Ectodermal cell (in vitro differentiated cells): ENCODE data around the gene ZNF454.

Source experiments
- H3K27ac ChIP-seq: 2 replicates; pipeline ENCODE4 v1.7.0; 2013; ENCODE audit warnings: mild to moderate bottlenecking, low read depth, low read length; ENCODE audit not compliant: insufficient read depth, poor library complexity, severe bottlenecking
- H3K27me3 ChIP-seq: 2 replicates; pipeline ENCODE4 v1.7.0; 2013; ENCODE audit warnings: mild to moderate bottlenecking, low read length; ENCODE audit not compliant: insufficient read depth, control insufficient read depth, poor library complexity, severe bottlenecking
- H3K36me3 ChIP-seq: one replicate; pipeline ENCODE4 v1.7.0; 2013; ENCODE audit warnings: low read length; ENCODE audit not compliant: control insufficient read depth, insufficient read depth
- H3K4me1 ChIP-seq: one replicate; pipeline ENCODE4 v1.7.0; 2013; ENCODE audit warnings: low read length; ENCODE audit not compliant: control insufficient read depth, insufficient read depth
- H3K4me3 ChIP-seq: 2 replicates; pipeline ENCODE4 v1.7.0; 2013; ENCODE audit warnings: low read depth, low read length, control low read depth; ENCODE audit not compliant: insufficient read depth
- H3K9me3 ChIP-seq: 2 replicates; pipeline ENCODE4 v1.7.0; 2013; ENCODE audit warnings: mild to moderate bottlenecking, low read length, moderate library complexity; ENCODE audit not compliant: control insufficient read depth
- WGBS, 2 experiments: methylation state at CpG; one replicate each; pipeline ENCODE4 v1.1.7; 2013; ENCODE audit warnings: missing lambda C conversion rate in 2 of 2; 5-methylcytosine and 5-hydroxymethylcytosine counted together

ZNF454 gene

GRCh38 chr5:178993955-178994579 is 53.1 kb downstream of the ZNF454 start:
- H3K36me3 ChIP-seq, result no peaks in the 10 kb centered on the region
- H3K27me3 ChIP-seq, result peaks cover 49% of the 10 kb centered on the region
- H3K9me3 ChIP-seq, result peaks cover 4% of the 10 kb centered on the region
- no peak overlapping the region for H3K27ac ChIP-seq
- no peaks in the 10 kb centered on the region for H3K4me1 ChIP-seq
- 55 to 56% methylated on average over 53 of the region's 53 CpGs for WGBS, 2 experiments
- no peak overlapping the region for H3K4me3 ChIP-seq

DNA sequence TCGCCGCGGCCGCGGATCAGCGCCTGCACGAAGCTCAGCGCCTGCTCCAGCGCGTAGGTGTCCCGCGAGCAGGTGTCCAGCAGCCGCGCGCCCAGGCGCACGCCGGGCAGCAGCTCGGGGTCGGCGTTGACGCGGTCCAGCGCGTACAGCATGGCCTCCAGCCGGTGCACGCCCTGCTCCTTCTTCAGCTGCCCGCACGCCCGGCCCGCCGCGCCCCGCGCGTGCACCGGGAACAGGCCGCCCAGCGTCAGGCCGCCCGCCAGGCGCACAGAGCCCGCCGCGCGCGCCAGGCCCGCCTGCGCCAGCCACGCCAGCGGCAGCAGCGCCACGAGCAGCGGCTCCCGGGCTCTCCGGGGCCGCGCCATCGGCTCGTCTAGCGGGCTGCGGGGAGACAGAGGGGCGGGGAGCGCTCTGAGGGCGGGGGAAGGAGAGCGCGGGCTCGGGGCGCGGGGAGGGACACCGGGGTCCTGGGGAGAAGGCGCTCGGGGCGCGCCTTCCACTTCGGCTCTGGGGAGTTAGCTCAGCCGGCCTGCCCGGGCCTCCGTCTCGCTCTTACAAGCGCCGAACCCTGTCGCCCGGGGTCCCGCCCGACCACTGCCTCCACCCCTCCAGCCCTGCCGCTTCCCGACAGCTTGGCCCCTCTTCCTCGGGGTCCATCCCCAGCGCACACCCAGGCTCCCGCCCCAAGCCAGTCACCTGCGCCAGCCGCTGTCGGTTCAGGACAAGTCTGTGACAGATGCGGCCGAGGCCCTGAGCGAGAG is 53.8 kb downstream of the ZNF454 start, which contains the start of gene GRM6:
GRM6 (minus strand) TSS at position 741 of the 761 bp plus-strand sequence; CDS start at position 365, 376 bp downstream.
- no peak within 1 kb of the TSS for H3K27ac ChIP-seq
- H3K27me3 ChIP-seq, result peaks cover 49% of the 10 kb centered on the region
- H3K4me3 ChIP-seq, result peak within 1 kb of the TSS; percentile 8
- H3K36me3 ChIP-seq, result no peaks in the 10 kb centered on the region
- 8 to 10% methylated on average over 97 of the region's 97 CpGs for WGBS, 2 experiments
- H3K4me1 ChIP-seq, result no peaks in the 10 kb centered on the region
- peaks cover 4% of the 10 kb centered on the region for H3K9me3 ChIP-seq

- H3K27me3 ChIP-seq, result peaks cover 49% of the 10 kb centered on the region
- 34 to 37% methylated on average over 6 of the region's 6 CpGs for WGBS, 2 experiments
These were observed 54.3 kb downstream of the ZNF454 start for GRCh38 chr5:178995341-178995690.

DNA sequence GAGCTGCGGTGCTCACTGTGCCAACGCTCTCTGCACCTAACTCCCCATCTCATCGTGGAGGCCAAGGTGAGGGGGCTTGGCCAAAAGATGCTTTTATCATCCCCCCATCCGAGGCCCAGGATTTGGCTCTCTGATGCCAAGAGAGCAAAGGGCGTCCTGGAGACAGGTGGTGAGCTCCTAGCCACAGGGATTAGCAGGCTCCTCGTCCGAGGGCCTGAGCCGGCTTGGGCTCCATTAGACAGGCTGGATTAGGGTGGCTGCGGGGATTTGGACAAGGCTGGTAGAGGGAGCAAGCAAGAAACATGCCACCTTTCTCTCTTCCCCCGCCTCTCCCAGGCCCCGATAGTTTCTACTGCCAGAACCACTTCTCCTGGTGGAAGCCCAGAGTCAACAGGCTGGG is 55.2 kb downstream of the ZNF454 start:
- WGBS, 2 experiments, result 81% methylated on average over 11 of the region's 11 CpGs
- Histone ChIP-seq H3K4me3 (no peak overlapping the region), H3K4me1 (no peaks in the 10 kb centered on the region), H3K27me3 (peaks cover 49% of the 10 kb centered on the region), H3K27ac (no peak overlapping the region), H3K9me3 (peaks cover 4% of the 10 kb centered on the region), H3K36me3 (no peaks in the 10 kb centered on the region)

More at GRCh38 chr5:178995341-178995690, 54.3 kb downstream of the ZNF454 start:
- no peaks in the 10 kb centered on the region for H3K4me1 ChIP-seq
- peak overlapping the region; percentile 8 for H3K4me3 ChIP-seq
- no peaks in the 10 kb centered on the region for H3K36me3 ChIP-seq
- peaks cover 4% of the 10 kb centered on the region for H3K9me3 ChIP-seq
- no peak overlapping the region for H3K27ac ChIP-seq

- H3K36me3 ChIP-seq, result no peaks in the 10 kb centered on the region
- H3K27ac ChIP-seq, result no peak overlapping the region
- no peak overlapping the region for H3K4me3 ChIP-seq
- H3K27me3 ChIP-seq, result peaks cover 49% of the 10 kb centered on the region
- H3K4me1 ChIP-seq, result no peaks in the 10 kb centered on the region
- no peaks in the 10 kb centered on the region for H3K9me3 ChIP-seq
- WGBS, 2 experiments, result 79 to 83% methylated on average over 6 of the region's 6 CpGs
These were observed 56.2 kb downstream of the ZNF454 start for GRCh38 chr5:178997191-178997590.

- Histone ChIP-seq H3K36me3 (no peaks in the 10 kb centered on the region), H3K4me1 (no peaks in the 10 kb centered on the region), H3K27me3 (peaks cover 39% of the 10 kb centered on the region), H3K9me3 (no peaks in the 10 kb centered on the region), H3K27ac (no peak overlapping the region), H3K4me3 (no peak overlapping the region)
- WGBS, 2 experiments, result 91 to 94% methylated on average over 13 of the region's 13 CpGs
These were observed 57.4 kb downstream of the ZNF454 start for GRCh38 chr5:178998441-178998840.

DNA sequence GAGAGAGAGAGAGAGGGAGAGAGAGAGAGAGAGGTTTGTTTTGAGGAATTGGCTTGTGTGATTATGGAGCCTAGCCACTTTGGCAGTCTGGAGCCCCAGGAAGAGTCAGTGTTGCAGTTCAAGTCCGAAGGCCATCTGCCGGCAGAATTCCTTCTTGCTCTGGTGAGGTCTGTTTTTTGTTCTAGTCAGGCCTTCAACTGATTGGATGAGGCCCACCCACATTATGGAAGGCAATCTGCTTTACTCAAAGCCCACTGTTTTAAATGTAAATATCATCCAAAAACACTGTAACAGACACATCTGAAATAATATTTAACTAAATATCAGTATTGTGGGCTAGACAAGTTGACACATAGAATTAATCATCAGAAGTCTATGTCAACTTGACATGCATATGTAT is 65.6 kb downstream of the ZNF454 start:
- H3K4me1 ChIP-seq, result no peaks in the 10 kb centered on the region
- WGBS, 2 experiments, result 82 to 88% methylated on average over 2 of the region's 2 CpGs

GRCh38 chr5:179008667-179009066 is 67.7 kb downstream of the ZNF454 start:
- H3K4me1 ChIP-seq, result no peaks in the 10 kb centered on the region
- H3K9me3 ChIP-seq, result peaks cover 2% of the 10 kb centered on the region
- no peaks in the 10 kb centered on the region for H3K36me3 ChIP-seq
- 25 to 40% methylated on average over 1 of the region's 1 CpG for WGBS, 2 experiments
- H3K27me3 ChIP-seq, result no peaks in the 10 kb centered on the region
- no peak overlapping the region for H3K27ac ChIP-seq
- no peak overlapping the region for H3K4me3 ChIP-seq

More for the DNA sequence above, 65.6 kb downstream of the ZNF454 start:
- no peak overlapping the region for H3K4me3 ChIP-seq
- H3K36me3 ChIP-seq, result no peaks in the 10 kb centered on the region
- no peak overlapping the region for H3K27ac ChIP-seq
- H3K9me3 ChIP-seq, result no peaks in the 10 kb centered on the region
- H3K27me3 ChIP-seq, result no peaks in the 10 kb centered on the region
